WTC11 (cell line): Measurements from ENCODE around the gene NFATC1.
A peak's percentile ranks its signal among the peaks of the same experiment; 100 is the strongest.

Experiments
- CBFB ChIP-seq: sonication (generic); formaldehyde crosslinking; IDR thresholded peaks from 2 replicates; pipeline ENCODE4 v1.8.1; 2022; ENCODE audit warnings: mild to moderate bottlenecking, low read depth, missing genetic modification reagents
- CTCF ChIP-seq: fragments of 200-600 bp; IDR thresholded peaks from 2 replicates; pipeline ENCODE4 v1.8.0; 2022; ENCODE audit warnings: antibody characterized with exemption
- HMGXB4 ChIP-seq: sonication (generic); formaldehyde crosslinking; IDR thresholded peaks from 2 replicates; pipeline ENCODE4 v1.8.1; 2023; ENCODE audit warnings: mild to moderate bottlenecking, moderate library complexity, missing genetic modification reagents
- JUN ChIP-seq: sonication (generic); formaldehyde crosslinking; IDR thresholded peaks from 2 replicates; pipeline ENCODE4 v1.8.0; 2023; ENCODE audit warnings: mild to moderate bottlenecking, missing genetic modification reagents
- MAX ChIP-seq: sonication (generic); formaldehyde crosslinking; IDR thresholded peaks from 2 replicates; pipeline ENCODE4 v1.8.0; 2022; ENCODE audit warnings: mild to moderate bottlenecking, missing genetic modification reagents
- NR2C2 ChIP-seq: sonication (generic); formaldehyde crosslinking; IDR thresholded peaks from 2 replicates; pipeline ENCODE4 v1.8.0; 2022; ENCODE audit warnings: mild to moderate bottlenecking, missing genetic modification reagents
- SP1 ChIP-seq: sonication (generic); formaldehyde crosslinking; conservative IDR thresholded peaks from 2 replicates; pipeline ENCODE4 v1.8.1; 2022; ENCODE audit warnings: missing genetic modification reagents
- TEAD4 ChIP-seq: sonication (generic); formaldehyde crosslinking; IDR thresholded peaks from 2 replicates; pipeline ENCODE4 v1.8.0; 2022; ENCODE audit warnings: mild to moderate bottlenecking, missing genetic modification reagents
- ZBTB21 ChIP-seq: sonication (generic); formaldehyde crosslinking; IDR thresholded peaks from 2 replicates; pipeline ENCODE4 v1.8.1; 2023; ENCODE audit warnings: mild to moderate bottlenecking, missing genetic modification reagents, borderline replicate concordance
- ZNF232 ChIP-seq: sonication (generic); formaldehyde crosslinking; IDR thresholded peaks from 2 replicates; pipeline ENCODE4 v1.8.0; 2022; ENCODE audit warnings: mild to moderate bottlenecking, missing genetic modification reagents
- TF ChIP-seq, protein P1 (sequence below): fragments of 250-450 bp; sonication (Bioruptor Pico); IDR thresholded peaks from 2 replicates; pipeline ENCODE4 v2.1.2; 2022; ENCODE audit warnings: mild to moderate bottlenecking, moderate library complexity
- TF ChIP-seq, protein P2 (sequence below): sonication (generic); formaldehyde crosslinking; IDR thresholded peaks from 2 replicates; pipeline ENCODE4 v1.8.1; 2022; ENCODE audit warnings: mild to moderate bottlenecking, missing genetic modification reagents, moderate library complexity, borderline replicate concordance
- TF ChIP-seq, protein P3 (sequence below): fragments of 250-450 bp; sonication (Bioruptor Pico); IDR thresholded peaks from 2 replicates; pipeline ENCODE4 v1.9.0; 2021; ENCODE audit warnings: mild to moderate bottlenecking
- TF ChIP-seq, protein P4 (sequence below): sonication (generic); formaldehyde crosslinking; IDR thresholded peaks from 2 replicates; pipeline ENCODE4 v1.8.0; 2022; ENCODE audit warnings: mild to moderate bottlenecking, missing genetic modification reagents

- TF ChIP-seq, protein P1, sequence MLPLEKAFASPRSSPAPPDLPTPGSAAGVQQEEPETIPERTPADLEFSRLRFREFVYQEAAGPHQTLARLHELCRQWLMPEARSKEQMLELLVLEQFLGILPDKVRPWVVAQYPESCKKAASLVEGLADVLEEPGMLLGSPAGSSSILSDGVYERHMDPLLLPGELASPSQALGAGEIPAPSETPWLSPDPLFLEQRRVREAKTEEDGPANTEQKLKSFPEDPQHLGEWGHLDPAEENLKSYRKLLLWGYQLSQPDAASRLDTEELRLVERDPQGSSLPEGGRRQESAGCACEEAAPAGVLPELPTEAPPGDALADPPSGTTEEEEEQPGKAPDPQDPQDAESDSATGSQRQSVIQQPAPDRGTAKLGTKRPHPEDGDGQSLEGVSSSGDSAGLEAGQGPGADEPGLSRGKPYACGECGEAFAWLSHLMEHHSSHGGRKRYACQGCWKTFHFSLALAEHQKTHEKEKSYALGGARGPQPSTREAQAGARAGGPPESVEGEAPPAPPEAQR (CRISPR knock-in tag): no peak
- TF ChIP-seq CTCF (no peak), ZNF232 (CRISPR knock-in tag) (no peak), ZBTB21 (CRISPR knock-in tag) (no peak), MAX (CRISPR knock-in tag) (no peak), HMGXB4 (no peak), TEAD4 (CRISPR knock-in tag) (no peak), JUN (CRISPR knock-in tag) (no peak), SP1 (CRISPR knock-in tag) (peak; percentile 35), NR2C2 (CRISPR knock-in tag) (no peak), CBFB (CRISPR knock-in tag) (no peak)
- TF ChIP-seq, protein P2, sequence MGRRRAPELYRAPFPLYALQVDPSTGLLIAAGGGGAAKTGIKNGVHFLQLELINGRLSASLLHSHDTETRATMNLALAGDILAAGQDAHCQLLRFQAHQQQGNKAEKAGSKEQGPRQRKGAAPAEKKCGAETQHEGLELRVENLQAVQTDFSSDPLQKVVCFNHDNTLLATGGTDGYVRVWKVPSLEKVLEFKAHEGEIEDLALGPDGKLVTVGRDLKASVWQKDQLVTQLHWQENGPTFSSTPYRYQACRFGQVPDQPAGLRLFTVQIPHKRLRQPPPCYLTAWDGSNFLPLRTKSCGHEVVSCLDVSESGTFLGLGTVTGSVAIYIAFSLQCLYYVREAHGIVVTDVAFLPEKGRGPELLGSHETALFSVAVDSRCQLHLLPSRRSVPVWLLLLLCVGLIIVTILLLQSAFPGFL: no peak
- TF ChIP-seq, protein P3, sequence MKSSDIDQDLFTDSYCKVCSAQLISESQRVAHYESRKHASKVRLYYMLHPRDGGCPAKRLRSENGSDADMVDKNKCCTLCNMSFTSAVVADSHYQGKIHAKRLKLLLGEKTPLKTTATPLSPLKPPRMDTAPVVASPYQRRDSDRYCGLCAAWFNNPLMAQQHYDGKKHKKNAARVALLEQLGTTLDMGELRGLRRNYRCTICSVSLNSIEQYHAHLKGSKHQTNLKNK: no peak
- TF ChIP-seq, protein P4, sequence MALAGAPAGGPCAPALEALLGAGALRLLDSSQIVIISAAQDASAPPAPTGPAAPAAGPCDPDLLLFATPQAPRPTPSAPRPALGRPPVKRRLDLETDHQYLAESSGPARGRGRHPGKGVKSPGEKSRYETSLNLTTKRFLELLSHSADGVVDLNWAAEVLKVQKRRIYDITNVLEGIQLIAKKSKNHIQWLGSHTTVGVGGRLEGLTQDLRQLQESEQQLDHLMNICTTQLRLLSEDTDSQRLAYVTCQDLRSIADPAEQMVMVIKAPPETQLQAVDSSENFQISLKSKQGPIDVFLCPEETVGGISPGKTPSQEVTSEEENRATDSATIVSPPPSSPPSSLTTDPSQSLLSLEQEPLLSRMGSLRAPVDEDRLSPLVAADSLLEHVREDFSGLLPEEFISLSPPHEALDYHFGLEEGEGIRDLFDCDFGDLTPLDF: no peak
These were observed 69.8 kb downstream of the NFATC1 start for GRCh38 chr18:79465392-79465991.
